ENCODE data around the gene NKX6-2.
"Not testable (repeated sequence)": the region's sequence is repeated elsewhere in the genome, so short reads cannot be mapped to it uniquely, and the experiment has no call there.

The NKX6-2 gene

DNA sequence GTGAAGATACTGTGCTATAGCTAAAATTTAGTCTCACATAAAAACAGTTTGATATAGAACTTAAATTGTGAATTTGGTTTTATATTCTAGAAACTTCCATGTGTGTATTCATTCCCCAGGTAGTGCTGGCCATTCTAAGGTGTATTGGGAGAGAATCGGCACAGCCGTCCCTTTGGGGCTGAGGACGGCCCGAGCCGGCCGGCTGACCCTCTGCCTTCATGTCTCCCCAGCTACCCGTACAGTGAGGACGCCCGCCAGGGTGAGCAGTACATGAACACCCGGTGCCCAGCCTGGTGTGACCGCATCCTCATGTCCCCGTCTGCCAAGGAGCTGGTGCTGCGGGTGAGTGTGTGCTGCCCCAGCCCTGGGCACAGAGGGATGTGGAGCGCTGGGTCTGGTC, 8.5 kb downstream of the NKX6-2 start:
- no peaks in the 10 kb centered on the region for H3K4me1 ChIP-seq (ENCODE audit: control extremely low read depth in 1 of 4, control insufficient read depth in 4 of 4, insufficient read depth in 4 of 4, low read length in 3 of 4)
- no peak overlapping the region for H3K4me3 ChIP-seq (ENCODE audit: control insufficient read depth in 1 of 7, extremely low read depth in 1 of 7, insufficient read depth in 4 of 7, low read depth in 2 of 7, low read length in 6 of 7)
- WGBS (ENCODE audit: insufficient coverage) = 98% methylated on average over 13 of the region's 14 CpGs
- DNase-seq = no peak
- CTCF ChIA-PET = no interaction called here
- POLR2A ChIA-PET = no interaction called here
- H3K27ac ChIP-seq (ENCODE audit: insufficient read depth in 1 of 2, low read depth in 1 of 2, low read length in 2 of 2, poor library complexity in 1 of 2, severe bottlenecking in 2 of 2) = no peak overlapping the region
- H3K27me3 ChIP-seq (replicated peaks in 2 of 5; ENCODE audit: control insufficient read depth in 4 of 5, insufficient read depth in 5 of 5, low read length in 4 of 5) = peaks cover 0 to 12% (median 0%) of the 10 kb centered on the region in 5 experiments
- no peaks in the 10 kb centered on the region for H3K9me3 ChIP-seq (ENCODE audit: control extremely low read depth in 1 of 5, control insufficient read depth in 4 of 5, insufficient read depth in 2 of 5, low read depth in 1 of 5, low read length in 4 of 5)
- peaks cover 0 to 55% (median 22%) of the 10 kb centered on the region in 4 experiments for H3K36me3 ChIP-seq (ENCODE audit: control insufficient read depth in 4 of 4, insufficient read depth in 4 of 4, low read length in 3 of 4)

DNA sequence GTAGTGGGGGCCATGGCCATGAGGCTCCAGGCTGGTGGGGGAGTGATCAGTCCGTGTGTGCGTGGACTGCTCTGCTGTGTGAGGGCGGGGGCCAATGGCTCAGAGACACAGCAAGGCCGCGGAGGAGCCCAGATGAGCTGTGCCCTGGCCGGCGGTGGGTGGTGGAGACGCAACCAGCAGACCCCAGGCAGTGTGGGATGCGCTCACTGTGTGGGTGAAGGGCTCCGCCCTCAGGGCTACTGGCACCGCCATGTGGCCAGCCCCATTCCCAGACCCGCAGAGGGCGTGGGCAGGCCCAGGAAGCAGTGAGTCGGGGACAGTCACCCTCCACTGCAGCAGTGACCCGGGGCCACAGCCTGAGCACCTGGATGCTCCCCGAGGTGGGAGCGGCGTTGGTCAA, 9.1 kb downstream of the NKX6-2 start:
- 96% methylated on average over 13 of the region's 18 CpGs for WGBS (ENCODE audit: insufficient coverage)
- peaks cover 0 to 7% (median 0%) of the 10 kb centered on the region in 5 experiments for H3K27me3 ChIP-seq (replicated peaks in 2 of 5; ENCODE audit: control insufficient read depth in 4 of 5, insufficient read depth in 5 of 5, low read length in 4 of 5)
- H3K4me1 ChIP-seq (ENCODE audit: control extremely low read depth in 1 of 4, control insufficient read depth in 4 of 4, insufficient read depth in 4 of 4, low read length in 3 of 4) = no peaks in the 10 kb centered on the region
- no peak overlapping the region for H3K4me3 ChIP-seq (ENCODE audit: control insufficient read depth in 1 of 7, extremely low read depth in 1 of 7, insufficient read depth in 4 of 7, low read depth in 2 of 7, low read length in 6 of 7)
- CTCF ChIA-PET = interaction anchor here (1.1 kb wide), 1 partner anchor 26 kb away, joined by 3 read pairs; no protein-coding TSS in a partner anchor
- H3K36me3 ChIP-seq (ENCODE audit: control insufficient read depth in 4 of 4, insufficient read depth in 4 of 4, low read length in 3 of 4) = peaks cover 0 to 48% (median 19%) of the 10 kb centered on the region in 4 experiments
- no peak for DNase-seq
- H3K9me3 ChIP-seq (ENCODE audit: control extremely low read depth in 1 of 5, control insufficient read depth in 4 of 5, insufficient read depth in 2 of 5, low read depth in 1 of 5, low read length in 4 of 5) = no peaks in the 10 kb centered on the region
- no peak overlapping the region for H3K27ac ChIP-seq (ENCODE audit: insufficient read depth in 1 of 2, low read depth in 1 of 2, low read length in 2 of 2, poor library complexity in 1 of 2, severe bottlenecking in 2 of 2)
- POLR2A ChIA-PET = no interaction called here

DNA sequence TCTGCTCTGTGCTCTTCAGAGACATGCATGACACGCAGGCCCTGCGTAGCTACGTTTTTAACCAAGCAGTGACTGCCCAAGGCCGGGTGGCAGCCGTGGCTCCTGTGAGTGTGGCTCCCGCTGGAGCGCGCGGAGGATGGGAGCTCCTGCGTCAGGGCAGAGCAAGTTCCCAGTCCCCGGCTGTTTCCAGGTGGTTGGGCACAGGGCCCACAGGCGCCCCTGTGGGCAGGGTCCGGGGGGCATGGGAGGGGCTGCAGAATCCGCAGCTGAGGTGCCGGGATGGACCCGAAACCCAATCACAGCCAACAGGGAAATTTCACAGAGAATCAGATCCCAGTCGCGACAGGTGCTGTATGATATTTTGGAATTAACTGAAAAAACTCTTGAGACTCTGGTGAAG, 9.8 kb downstream of the NKX6-2 start:
- peaks cover 0 to under 1% (median 0%) of the 10 kb centered on the region in 5 experiments for H3K27me3 ChIP-seq (replicated peaks in 2 of 5; ENCODE audit: control insufficient read depth in 4 of 5, insufficient read depth in 5 of 5, low read length in 4 of 5)
- POLR2A ChIA-PET = no interaction called here
- H3K4me3 ChIP-seq (ENCODE audit: control insufficient read depth in 1 of 7, extremely low read depth in 1 of 7, insufficient read depth in 4 of 7, low read depth in 2 of 7, low read length in 6 of 7) = no peak overlapping the region
- CTCF ChIA-PET = interaction anchor here (1.1 kb wide), 1 partner anchor 27 kb away, joined by 3 read pairs; no protein-coding TSS in a partner anchor
- H3K36me3 ChIP-seq (ENCODE audit: control insufficient read depth in 4 of 4, insufficient read depth in 4 of 4, low read length in 3 of 4) = peaks cover 0 to 47% (median 18%) of the 10 kb centered on the region in 4 experiments
- peaks cover 0 to 3% (median 0%) of the 10 kb centered on the region in 5 experiments for H3K9me3 ChIP-seq (ENCODE audit: control extremely low read depth in 1 of 5, control insufficient read depth in 4 of 5, insufficient read depth in 2 of 5, low read depth in 1 of 5, low read length in 4 of 5)
- no peaks in the 10 kb centered on the region for H3K4me1 ChIP-seq (ENCODE audit: control extremely low read depth in 1 of 4, control insufficient read depth in 4 of 4, insufficient read depth in 4 of 4, low read length in 3 of 4)
- no peak for DNase-seq
- no peak overlapping the region for H3K27ac ChIP-seq (ENCODE audit: insufficient read depth in 1 of 2, low read depth in 1 of 2, low read length in 2 of 2, poor library complexity in 1 of 2, severe bottlenecking in 2 of 2)
- 96% methylated on average over 15 of the region's 18 CpGs for WGBS (ENCODE audit: insufficient coverage)

DNA sequence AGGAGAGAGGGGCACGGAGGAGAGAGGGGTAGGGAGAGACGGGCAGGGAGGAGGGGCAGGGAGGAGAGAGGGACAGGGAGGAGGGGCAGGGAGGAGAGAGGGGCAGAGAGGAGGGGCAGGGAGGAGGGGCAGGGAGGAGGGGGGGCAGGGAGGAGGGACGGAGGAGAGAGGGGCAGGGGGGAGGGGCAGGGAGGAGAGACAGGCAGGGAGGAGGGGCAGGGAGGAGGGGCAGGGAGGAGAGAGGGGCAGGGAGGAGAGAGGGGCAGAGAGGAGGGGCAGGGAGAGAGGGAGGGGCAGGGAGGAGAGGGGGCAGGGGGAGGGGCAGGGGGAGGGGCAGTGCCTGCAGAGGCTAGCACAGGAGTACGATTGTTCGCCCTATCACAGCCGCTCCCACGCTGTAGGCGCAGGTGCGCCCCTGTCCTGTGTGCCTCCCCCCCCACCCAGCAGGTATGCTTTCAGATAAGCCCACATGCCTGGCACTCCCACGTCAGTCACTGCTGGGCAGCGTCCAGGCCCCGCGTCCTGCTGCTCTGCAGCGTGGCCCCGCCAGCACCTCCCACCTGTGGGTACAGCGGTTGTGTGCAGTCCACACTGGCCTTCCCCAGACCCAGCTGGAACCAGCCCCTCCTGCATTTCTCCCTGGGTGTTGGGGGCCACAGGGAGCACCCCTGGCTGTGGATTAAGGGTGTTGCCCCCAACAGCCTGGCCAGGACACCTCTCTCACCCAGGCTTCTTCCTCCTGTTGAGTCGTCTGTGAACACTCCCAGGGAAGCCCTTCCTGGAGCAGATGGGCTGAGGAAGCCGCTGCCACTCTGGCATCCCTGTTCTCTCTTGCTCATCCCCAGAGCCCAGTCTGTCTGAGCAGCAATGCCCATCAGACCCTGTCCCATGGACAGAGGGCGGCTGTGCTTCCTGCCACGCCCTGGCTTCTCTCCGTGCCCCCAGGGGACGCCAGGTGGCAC, 10.8 kb downstream of the NKX6-2 start:
- Histone ChIP-seq H3K4me1 (ENCODE audit: control extremely low read depth in 1 of 4, control insufficient read depth in 4 of 4, insufficient read depth in 4 of 4, low read length in 3 of 4) (no peaks in the 10 kb centered on the region), H3K27ac (ENCODE audit: insufficient read depth in 1 of 2, low read depth in 1 of 2, low read length in 2 of 2, poor library complexity in 1 of 2, severe bottlenecking in 2 of 2) (no peak overlapping the region), H3K27me3 (replicated peaks in 2 of 5; ENCODE audit: control insufficient read depth in 4 of 5, insufficient read depth in 5 of 5, low read length in 4 of 5) (no peaks in the 10 kb centered on the region), H3K4me3 (ENCODE audit: control insufficient read depth in 1 of 7, extremely low read depth in 1 of 7, insufficient read depth in 4 of 7, low read depth in 2 of 7, low read length in 6 of 7) (no peak overlapping the region), H3K9me3 (ENCODE audit: control extremely low read depth in 1 of 5, control insufficient read depth in 4 of 5, insufficient read depth in 2 of 5, low read depth in 1 of 5, low read length in 4 of 5) (peaks cover 0 to 3% (median 0%) of the 10 kb centered on the region in 5 experiments), H3K36me3 (ENCODE audit: control insufficient read depth in 4 of 4, insufficient read depth in 4 of 4, low read length in 3 of 4) (peaks cover 2 to 51% (median 20%) of the 10 kb centered on the region in 4 experiments)
- 97% methylated on average over 16 of the region's 22 CpGs for WGBS (ENCODE audit: insufficient coverage)
- ChIA-PET CTCF (interaction anchor here (1.1 to 1.3 kb wide), 2 partner anchors 8 to 28 kb away, joined by 3 read pairs; no protein-coding TSS in a partner anchor), POLR2A (no interaction called here)
- DNase-seq = no peak

GRCh38 chr10:132774181-132774901, 11.6 kb downstream of the NKX6-2 start:
- peaks cover 3 to 48% (median 16%) of the 10 kb centered on the region in 4 experiments for H3K36me3 ChIP-seq (ENCODE audit: control insufficient read depth in 4 of 4, insufficient read depth in 4 of 4, low read length in 3 of 4)
- peaks cover 0 to 5% (median 0%) of the 10 kb centered on the region in 5 experiments for H3K9me3 ChIP-seq (ENCODE audit: control extremely low read depth in 1 of 5, control insufficient read depth in 4 of 5, insufficient read depth in 2 of 5, low read depth in 1 of 5, low read length in 4 of 5)
- H3K27me3 ChIP-seq (replicated peaks in 2 of 5; ENCODE audit: control insufficient read depth in 4 of 5, insufficient read depth in 5 of 5, low read length in 4 of 5) = no peaks in the 10 kb centered on the region
- no peak overlapping the region for H3K4me3 ChIP-seq (ENCODE audit: control insufficient read depth in 1 of 7, extremely low read depth in 1 of 7, insufficient read depth in 4 of 7, low read depth in 2 of 7, low read length in 6 of 7)
- 96% methylated on average over 24 of the region's 29 CpGs for WGBS (ENCODE audit: insufficient coverage)
- POLR2A ChIA-PET = no interaction called here
- no peak for DNase-seq
- CTCF ChIA-PET = interaction anchor here (1.3 kb wide), 1 partner anchor 9 kb away, joined by 3 read pairs; no protein-coding TSS in a partner anchor
- H3K4me1 ChIP-seq (ENCODE audit: control extremely low read depth in 1 of 4, control insufficient read depth in 4 of 4, insufficient read depth in 4 of 4, low read length in 3 of 4) = no peaks in the 10 kb centered on the region
- no peak overlapping the region for H3K27ac ChIP-seq (ENCODE audit: insufficient read depth in 1 of 2, low read depth in 1 of 2, low read length in 2 of 2, poor library complexity in 1 of 2, severe bottlenecking in 2 of 2)

DNA sequence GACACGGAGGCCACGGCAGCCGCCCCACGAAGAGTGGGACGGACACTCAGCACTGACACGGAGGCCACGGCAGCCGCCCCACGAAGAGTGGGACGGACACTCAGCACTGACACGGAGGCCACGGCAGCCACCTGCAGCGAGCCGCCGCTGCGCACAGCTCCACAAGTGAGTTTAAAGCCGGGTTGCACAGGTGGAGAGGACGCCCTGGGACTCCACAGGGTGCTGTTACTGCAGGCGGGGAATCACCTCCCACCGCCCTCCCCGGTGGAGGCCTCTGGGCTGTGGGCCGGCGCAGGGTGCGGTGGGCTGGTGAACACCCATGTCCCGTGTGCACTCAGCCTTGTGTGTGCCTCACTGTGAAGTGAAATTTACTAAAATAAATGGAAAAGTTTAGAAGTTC, 13.1 kb downstream of the NKX6-2 start:
- CTCF ChIA-PET; H3K4me1 ChIP-seq (ENCODE audit: control extremely low read depth in 1 of 4, control insufficient read depth in 4 of 4, insufficient read depth in 4 of 4, low read length in 3 of 4); H3K4me3 ChIP-seq (ENCODE audit: control insufficient read depth in 1 of 7, extremely low read depth in 1 of 7, insufficient read depth in 4 of 7, low read depth in 2 of 7, low read length in 6 of 7); H3K27ac ChIP-seq (ENCODE audit: insufficient read depth in 1 of 2, low read depth in 1 of 2, low read length in 2 of 2, poor library complexity in 1 of 2, severe bottlenecking in 2 of 2); POLR2A ChIA-PET; H3K27me3 ChIP-seq (replicated peaks in 2 of 5; ENCODE audit: control insufficient read depth in 4 of 5, insufficient read depth in 5 of 5, low read length in 4 of 5): not testable (repeated sequence)
- peaks cover 0 to 13% (median 11%) of the 10 kb centered on the region in 5 experiments for H3K9me3 ChIP-seq (ENCODE audit: control extremely low read depth in 1 of 5, control insufficient read depth in 4 of 5, insufficient read depth in 2 of 5, low read depth in 1 of 5, low read length in 4 of 5)
- 100% methylated on average over 14 of the region's 25 CpGs for WGBS (ENCODE audit: insufficient coverage)
- peak in 1 of 3 donors; percentile 16 for DNase-seq
- peaks cover 3 to 50% (median 24%) of the 10 kb centered on the region in 4 experiments for H3K36me3 ChIP-seq (ENCODE audit: control insufficient read depth in 4 of 4, insufficient read depth in 4 of 4, low read length in 3 of 4)
